Measurements from ENCODE around the gene THRSP. TPM values are rescaled to one million over a fixed set of nuclear protein-coding genes. Genes with fewer than 3 reads are reported as not detected.

Gene THRSP
- total RNA-seq, 4 donors from 2014 or later = not detected

DNA sequence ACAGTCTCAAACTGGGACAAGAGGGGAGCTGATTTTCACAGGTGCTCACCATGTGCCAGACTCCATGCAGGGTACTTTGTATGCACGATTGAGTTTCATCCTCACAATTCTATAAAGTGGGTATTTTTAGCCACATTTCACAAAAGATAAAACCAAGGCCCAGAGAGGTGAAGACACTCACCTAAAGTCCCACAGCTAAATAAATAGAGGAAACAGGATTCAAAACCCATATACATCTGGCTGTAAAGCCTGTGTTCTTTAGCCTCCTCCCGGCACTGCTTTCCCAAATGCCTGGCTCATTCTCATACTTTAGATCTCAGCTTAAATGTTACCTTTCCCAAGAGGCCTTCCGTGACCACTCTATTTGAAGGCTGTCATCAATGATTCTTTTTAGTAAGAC, 27.3 kb upstream of the THRSP start:
- DNase-seq = no peak
- peak overlapping the region; percentile 67 to 78 (median 76) for H3K27ac ChIP-seq
- H3K4me3 ChIP-seq = no peak overlapping the region
- TF ChIP-seq, protein P1, sequence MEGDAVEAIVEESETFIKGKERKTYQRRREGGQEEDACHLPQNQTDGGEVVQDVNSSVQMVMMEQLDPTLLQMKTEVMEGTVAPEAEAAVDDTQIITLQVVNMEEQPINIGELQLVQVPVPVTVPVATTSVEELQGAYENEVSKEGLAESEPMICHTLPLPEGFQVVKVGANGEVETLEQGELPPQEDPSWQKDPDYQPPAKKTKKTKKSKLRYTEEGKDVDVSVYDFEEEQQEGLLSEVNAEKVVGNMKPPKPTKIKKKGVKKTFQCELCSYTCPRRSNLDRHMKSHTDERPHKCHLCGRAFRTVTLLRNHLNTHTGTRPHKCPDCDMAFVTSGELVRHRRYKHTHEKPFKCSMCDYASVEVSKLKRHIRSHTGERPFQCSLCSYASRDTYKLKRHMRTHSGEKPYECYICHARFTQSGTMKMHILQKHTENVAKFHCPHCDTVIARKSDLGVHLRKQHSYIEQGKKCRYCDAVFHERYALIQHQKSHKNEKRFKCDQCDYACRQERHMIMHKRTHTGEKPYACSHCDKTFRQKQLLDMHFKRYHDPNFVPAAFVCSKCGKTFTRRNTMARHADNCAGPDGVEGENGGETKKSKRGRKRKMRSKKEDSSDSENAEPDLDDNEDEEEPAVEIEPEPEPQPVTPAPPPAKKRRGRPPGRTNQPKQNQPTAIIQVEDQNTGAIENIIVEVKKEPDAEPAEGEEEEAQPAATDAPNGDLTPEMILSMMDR (IDR thresholded peaks at IDR 0.05) = no peak
- TF ChIP-seq POLR2A (IDR thresholded peaks at IDR 0.05) (no peak), POLR2AphosphoS5 (IDR thresholded peaks at IDR 0.05) (no peak), EP300 (IDR thresholded peaks at IDR 0.05; ENCODE audit: low read depth) (no peak)
- no peaks in the 10 kb centered on the region for H3K27me3 ChIP-seq
- no peaks in the 10 kb centered on the region for H3K36me3 ChIP-seq
- H3K9me3 ChIP-seq = no peaks in the 10 kb centered on the region
- H3K4me1 ChIP-seq = peaks cover 20 to 48% (median 35%) of the 10 kb centered on the region in 4 donors
- in situ Hi-C loops (cut with MboI; ENCODE audit: low pct_ligation_motif_present in 1 of 4, low pct_unique_long_range_greater_than_20kb in 1 of 4, low sequenced_read_pairs in 3 of 4) = no loop called here
- WGBS, 2 donors (ENCODE audit: low coverage in 1 of 2) = 83 to 84% methylated on average over 2 to 3 of the region's 3 CpGs
- intact Hi-C loops (cut with DNase I; ENCODE audit: low total_unique reads) = no loop called here

GRCh38 chr11:78037056-78037455, 26.6 kb upstream of the THRSP start:
- intact Hi-C loops (cut with DNase I; ENCODE audit: low total_unique reads) = no loop called here
- Histone ChIP-seq H3K27me3 (no peaks in the 10 kb centered on the region), H3K4me3 (no peak overlapping the region), H3K36me3 (no peaks in the 10 kb centered on the region), H3K9me3 (no peaks in the 10 kb centered on the region), H3K4me1 (peaks cover 20 to 41% (median 35%) of the 10 kb centered on the region in 4 donors), H3K27ac (peak overlapping the region; percentile 67 to 78 (median 76))
- TF ChIP-seq EP300 (IDR thresholded peaks at IDR 0.05; ENCODE audit: low read depth) (no peak), POLR2AphosphoS5 (IDR thresholded peaks at IDR 0.05) (peak in 1 of 3 donors; percentile 23)
- TF ChIP-seq, protein P1 (IDR thresholded peaks at IDR 0.05) = no peak
- peak; percentile 71 for DNase-seq
- 35% methylated on average over 3 of the region's 3 CpGs; no CpG with 5 or more reads in 1 of the 2 donors for WGBS, 2 donors (ENCODE audit: low coverage in 1 of 2)
- in situ Hi-C loops (cut with MboI; ENCODE audit: low pct_ligation_motif_present in 1 of 4, low pct_unique_long_range_greater_than_20kb in 1 of 4, low sequenced_read_pairs in 3 of 4) = no loop called here

- Histone ChIP-seq H3K4me1 (peaks cover 20 to 37% (median 35%) of the 10 kb centered on the region in 4 donors), H3K27ac (peak overlapping the region; percentile 67 to 78 (median 76)), H3K9me3 (no peaks in the 10 kb centered on the region), H3K4me3 (no peak overlapping the region), H3K27me3 (no peaks in the 10 kb centered on the region), H3K36me3 (no peaks in the 10 kb centered on the region)
- WGBS, 2 donors (ENCODE audit: low coverage in 1 of 2) = 82 to 84% methylated on average over 5 to 9 of the region's 9 CpGs
- in situ Hi-C loops (cut with MboI; ENCODE audit: low pct_ligation_motif_present in 1 of 4, low pct_unique_long_range_greater_than_20kb in 1 of 4, low sequenced_read_pairs in 3 of 4) (no loop called here), intact Hi-C loops (cut with DNase I; ENCODE audit: low total_unique reads) (no loop called here)
- TF ChIP-seq, protein P1 (IDR thresholded peaks at IDR 0.05) = no peak
- TF ChIP-seq POLR2AphosphoS5 (IDR thresholded peaks at IDR 0.05) (no peak), POLR2A (IDR thresholded peaks at IDR 0.05) (no peak), EP300 (IDR thresholded peaks at IDR 0.05; ENCODE audit: low read depth) (no peak)
- DNase-seq = no peak
Observed at GRCh38 chr11:78037825-78038620, 25.6 kb upstream of the THRSP start.

DNA sequence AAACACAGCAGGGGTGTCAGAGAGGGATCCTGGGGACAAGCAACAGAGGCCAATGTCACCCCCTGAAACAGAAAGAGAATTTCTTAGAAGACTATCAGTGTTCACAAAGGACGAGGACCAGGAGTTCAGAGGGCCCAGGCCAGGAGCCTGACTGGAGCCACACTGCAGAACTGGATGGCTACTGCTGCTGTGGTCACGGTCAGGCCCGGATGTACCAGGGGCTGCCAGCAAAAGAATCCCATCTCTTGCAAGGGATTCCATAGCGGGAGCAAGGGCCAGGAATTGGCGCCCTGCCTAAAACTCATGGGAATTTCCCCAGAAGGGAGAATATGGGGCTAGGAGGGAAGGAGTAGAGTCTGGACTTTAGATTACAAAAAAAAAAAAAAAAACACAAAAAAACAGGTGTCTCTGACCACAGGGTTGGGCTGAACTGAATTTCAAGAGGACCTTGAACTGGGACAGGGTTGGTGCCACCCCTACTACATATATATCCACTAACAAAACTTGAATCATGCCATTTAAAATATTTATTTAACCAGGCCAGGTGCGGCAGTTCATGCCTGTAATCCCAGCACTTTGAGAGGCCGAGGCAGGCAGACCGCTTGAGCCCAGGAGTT, 24.9 kb upstream of the THRSP start:
- in situ Hi-C loops (cut with MboI; ENCODE audit: low pct_ligation_motif_present in 1 of 4, low pct_unique_long_range_greater_than_20kb in 1 of 4, low sequenced_read_pairs in 3 of 4) (no loop called here), intact Hi-C loops (cut with DNase I; ENCODE audit: low total_unique reads) (no loop called here)
- peaks cover 20 to 38% (median 35%) of the 10 kb centered on the region in 4 donors for H3K4me1 ChIP-seq
- DNase-seq = peak; percentile 80
- TF ChIP-seq EP300 (IDR thresholded peaks at IDR 0.05; ENCODE audit: low read depth) (no peak), POLR2AphosphoS5 (IDR thresholded peaks at IDR 0.05) (peak in 2 of 3 donors; percentile 18 to 25)
- H3K27ac ChIP-seq = peak overlapping the region; percentile 67 to 78 (median 76)
- no peaks in the 10 kb centered on the region for H3K9me3 ChIP-seq
- H3K27me3 ChIP-seq = no peaks in the 10 kb centered on the region
- 51 to 74% methylated on average over 3 to 8 of the region's 8 CpGs for WGBS, 2 donors (ENCODE audit: low coverage in 1 of 2)
- H3K4me3 ChIP-seq = no peak overlapping the region
- no peaks in the 10 kb centered on the region for H3K36me3 ChIP-seq
